SK-N-SH (cell line): Measurements from ENCODE around the gene RWDD2A. TPM values are rescaled to one million over a fixed set of nuclear protein-coding genes. Genes with fewer than 3 reads are reported as not detected.
A peak's percentile ranks its signal among the peaks of the same experiment; 100 is the strongest.

ENCODE experiments used
- CTCF ChIA-PET: fragments of 300-600, 350-600 bp; formaldehyde crosslinking; extraction: SDS; loops from one replicate; lab custom pipeline; 2021; lab: Yijun Ruan, JAX
- POLR2A ChIA-PET: fragments of 350-600 bp; sonication (Branson Sonifier 250); formaldehyde crosslinking; extraction: SDS; loops from one replicate; lab custom pipeline; 2020; ENCODE audit warnings: antibody characterized with exemption, inconsistent platforms; lab: Yijun Ruan, JAX
- DNase-seq: peaks from one replicate; pipeline ENCODE4 v3.0.0; 2012
- H2AFZ ChIP-seq: fragments of 200-600 bp; sonication (generic); 2 replicates; pipeline ENCODE4 v1.8.1; 2016; ENCODE audit warnings: antibody characterized with exemption, mild to moderate bottlenecking, low read depth
- H3F3A ChIP-seq: fragments of 200-600 bp; sonication (generic); replicated peaks from 2 replicates; pipeline ENCODE3; 2016; ENCODE audit warnings: antibody characterized with exemption, mild to moderate bottlenecking; ENCODE audit not compliant: insufficient read depth
- H3K27ac ChIP-seq, 2 experiments: fragments of 200-500 bp in 1 of 2; fragments of 200-600 bp in 1 of 2; sonication (Bioruptor generic) in 1 of 2; sonication (generic), shearing (Covaris generic) in 1 of 2; 2 replicates each; pipeline versions ENCODE4 v1.5.1 to v1.6.1; 2014 to 2016; ENCODE audit warnings: low read depth in 2 of 2, inconsistent platforms in 1 of 2, low read length in 1 of 2, mild to moderate bottlenecking in 1 of 2, mixed read lengths in 1 of 2
- H3K27me3 ChIP-seq: fragments of 200-600 bp; sonication (generic), shearing (Covaris generic); 2 replicates; pipeline ENCODE4 v1.6.1; 2016; ENCODE audit warnings: mixed run types; ENCODE audit not compliant: insufficient read depth
- H3K36me3 ChIP-seq, 2 experiments: fragments of 200-500 bp in 1 of 2; fragments of 200-600 bp in 1 of 2; sonication (Bioruptor generic) in 1 of 2; sonication (generic) in 1 of 2; replicated peaks in 1 of 2; 2 replicates each; pipeline versions ENCODE3 to v1.5.1; 2014 to 2016; ENCODE audit warnings: low read length in 1 of 2, mild to moderate bottlenecking in 1 of 2; ENCODE audit not compliant: insufficient read depth in 2 of 2, control insufficient read depth in 1 of 2
- H3K4me1 ChIP-seq, 2 experiments: fragments of 200-500 bp in 1 of 2; fragments of 200-600 bp in 1 of 2; sonication (Bioruptor generic) in 1 of 2; sonication (generic), shearing (Covaris generic) in 1 of 2; 2 replicates each; pipeline versions ENCODE4 v1.5.1 to v1.6.1; 2014 to 2016; ENCODE audit warnings: low read depth in 1 of 2, low read length in 1 of 2, mixed run types in 1 of 2; ENCODE audit not compliant: insufficient read depth in 2 of 2, control insufficient read depth in 1 of 2
- H3K4me2 ChIP-seq: fragments of 200-600 bp; sonication (generic), shearing (Covaris generic); 2 replicates; pipeline ENCODE4 v1.6.1; 2017; ENCODE audit warnings: mixed run types
- H3K4me3 ChIP-seq, 2 experiments: fragments of 200-500 bp in 1 of 2; fragments of 200-600 bp in 1 of 2; sonication (Bioruptor generic) in 1 of 2; sonication (generic), shearing (Covaris generic) in 1 of 2; 2 replicates each; pipeline versions ENCODE4 v1.5.1 to v1.8.1; 2014 to 2016; ENCODE audit warnings: low read depth in 2 of 2, inconsistent platforms in 1 of 2, low read length in 1 of 2, mild to moderate bottlenecking in 1 of 2, mixed read lengths in 1 of 2, moderate library complexity in 1 of 2
- H3K79me2 ChIP-seq: fragments of 200-600 bp; sonication (generic); 2 replicates; pipeline ENCODE4 v1.8.1; 2017; ENCODE audit warnings: mild to moderate bottlenecking; ENCODE audit not compliant: insufficient read depth
- H3K9ac ChIP-seq: fragments of 200-600 bp; sonication (generic); 2 replicates; pipeline ENCODE4 v1.6.1; 2017; ENCODE audit warnings: mixed run types
- H3K9me2 ChIP-seq: fragments of 200-600 bp; sonication (generic); 2 replicates; pipeline ENCODE4 v1.6.1; 2017; ENCODE audit warnings: mixed run types
- H3K9me3 ChIP-seq: fragments of 200-600 bp; sonication (generic); 2 replicates; pipeline ENCODE4 v1.6.1; 2017; ENCODE audit warnings: mixed run types, mild to moderate bottlenecking, moderate library complexity
- H4K20me1 ChIP-seq: fragments of 200-600 bp; sonication (generic); 2 replicates; pipeline ENCODE4 v1.6.1; 2017; ENCODE audit warnings: mild to moderate bottlenecking, mixed run types; ENCODE audit not compliant: insufficient read depth
- CHD2 ChIP-seq: fragments of 150-350 bp; IDR thresholded peaks from 2 replicates; pipeline ENCODE4 v1.6.1; 2018; ENCODE audit warnings: low read length; ENCODE audit not compliant: partially characterized antibody
- ELF1 ChIP-seq: IDR thresholded peaks from 2 replicates; pipeline ENCODE4 v1.4.0; 2012
- EZH2phosphoT487 ChIP-seq: fragments of 200-600 bp; sonication (generic); IDR thresholded peaks from 2 replicates; pipeline ENCODE4 v1.6.1; 2017; ENCODE audit warnings: low read depth, mixed run types, mild to moderate bottlenecking, antibody characterized with exemption, moderate library complexity, borderline replicate concordance
- FOSL2 ChIP-seq: IDR thresholded peaks from 2 replicates; pipeline ENCODE4 v1.4.0; 2012; ENCODE audit warnings: low read depth, mild to moderate bottlenecking, moderate library complexity, borderline replicate concordance
- FOXJ3 ChIP-seq: sonication (generic); formaldehyde crosslinking; IDR thresholded peaks from 2 replicates; pipeline ENCODE4 v1.5.1; 2020; ENCODE audit warnings: mild to moderate bottlenecking, missing genetic modification reagents
- JUND ChIP-seq: IDR thresholded peaks from 2 replicates; pipeline ENCODE4 v1.4.0; 2012
- NRF1 ChIP-seq: IDR thresholded peaks from 2 replicates; pipeline ENCODE4 v1.6.1; 2012; ENCODE audit warnings: low read depth, mild to moderate bottlenecking, low read length
- POLR2AphosphoS5 ChIP-seq: IDR thresholded peaks from 2 replicates; pipeline ENCODE4 v1.6.1; 2012; ENCODE audit warnings: low read depth, low read length
- SIN3A ChIP-seq: IDR thresholded peaks from 2 replicates; pipeline ENCODE4 v1.6.1; 2012; ENCODE audit warnings: low read depth, mild to moderate bottlenecking, low read length, moderate library complexity, borderline replicate concordance
- TAF1 ChIP-seq: IDR thresholded peaks from 2 replicates; pipeline ENCODE4 v1.6.1; 2012; ENCODE audit warnings: low read depth, mild to moderate bottlenecking, low read length, moderate library complexity, borderline replicate concordance
- TCF12 ChIP-seq: IDR thresholded peaks from 2 replicates; pipeline ENCODE4 v1.4.0; 2012
- TEAD4 ChIP-seq: IDR thresholded peaks from 2 replicates; pipeline ENCODE4 v1.4.0; 2012; ENCODE audit warnings: mild to moderate bottlenecking, borderline replicate concordance; ENCODE audit not compliant: insufficient read depth
- WGBS: methylation state at CpG from one replicate; pipeline ENCODE4 v1.1.6; 2017; ENCODE audit warnings: low lambda C conversion rate; 5-methylcytosine and 5-hydroxymethylcytosine counted together
- polyA plus RNA-seq, 3 experiments: library from polyadenylated mRNA; depleted of rRNA; stranded (reverse); fragments of >200 nt; gene quantifications; 2 replicates each; pipeline ENCODE4 v1.2.3, GENCODE V29; 2012
- TF ChIP-seq, protein P1 (sequence below): IDR thresholded peaks from 2 replicates; pipeline ENCODE4; 2012
- TF ChIP-seq, protein P2 (sequence below): fragments of 150-350 bp; IDR thresholded peaks from 2 replicates; pipeline ENCODE4 v1.6.1; 2016; ENCODE audit warnings: mild to moderate bottlenecking, low read depth, low read length
- TF ChIP-seq, protein P3 (sequence below): IDR thresholded peaks from 2 replicates; pipeline ENCODE4 v1.4.0; 2012; ENCODE audit warnings: low read depth

RWDD2A gene
- polyA plus RNA-seq, 1 of the 3 experiments (the other 2 are of a cell fraction): 3.4 TPM

DNA sequence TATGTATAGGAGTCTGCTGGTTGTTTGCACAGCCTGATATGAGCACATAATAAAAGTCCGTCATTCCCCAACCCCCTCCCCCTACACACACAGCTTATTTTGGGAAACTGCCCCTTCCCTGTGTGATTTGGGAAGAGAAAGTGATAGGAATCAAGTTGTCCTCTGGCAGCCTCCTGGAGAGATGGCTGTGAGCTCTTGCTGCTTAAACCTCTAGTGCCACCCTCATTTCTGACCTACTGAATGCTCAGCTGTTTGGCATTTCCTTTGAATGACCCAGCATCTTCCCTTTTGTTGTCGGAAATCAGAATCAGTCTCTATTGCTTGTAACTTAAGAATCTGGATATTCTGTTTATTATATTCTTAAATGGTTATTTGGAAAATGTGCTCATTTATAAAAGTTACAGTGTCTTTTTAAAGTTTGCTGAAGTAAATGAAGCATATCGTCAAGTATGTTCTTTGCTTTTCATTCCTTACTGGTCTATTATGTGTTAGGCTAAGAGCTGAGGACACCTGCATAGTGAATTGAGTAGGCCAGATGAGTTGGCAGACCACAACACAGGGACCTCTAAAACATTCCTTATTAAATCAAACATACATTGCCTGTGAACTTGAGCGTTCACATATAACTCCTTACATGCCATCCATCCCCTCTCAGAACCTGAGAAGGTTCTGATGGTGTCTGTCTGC lies 5.5 kb downstream of the RWDD2A start:
- Histone ChIP-seq H3K27ac (peak overlapping the region in 1 of 2 experiments; percentile 57; a peak in 2 of 4 replicates), H3K36me3 (peaks cover 16 to 27% of the 10 kb centered on the region in 2 experiments), H3K27me3 (no peaks in the 10 kb centered on the region), H3K4me3 (0 out of 4 replicates have a peak overlapping the region, but pooled peaks of 1 of the 2 experiments have one; percentile 3), H3K9me2 (no peaks in the 10 kb centered on the region), H4K20me1 (no peaks in the 10 kb centered on the region), H3K79me2 (peaks cover 5% of the 10 kb centered on the region), H3K4me1 (peaks cover 7 to 20% of the 10 kb centered on the region in 2 experiments; a peak in 3 of 4 replicates), H2AFZ (no peak overlapping the region), H3K9ac (no peak overlapping the region; the same call in 1 of the 2 replicates), H3K9me3 (no peaks in the 10 kb centered on the region), H3K4me2 (peak overlapping the region; percentile 56; the same call in 1 of the 2 replicates), H3F3A (peaks cover 21% of the 10 kb centered on the region)
- TF ChIP-seq JUND: peak; percentile 8; the same call in 1 of the 2 replicates
- TF ChIP-seq SIN3A: no peak
- TF ChIP-seq TAF1: no peak
- TF ChIP-seq TEAD4: no peak
- TF ChIP-seq TCF12: peak; percentile 19; the same call in 1 of the 2 replicates
- TF ChIP-seq FOSL2: 0 out of 2 replicates have a peak, but pooled peaks have one; percentile 1
- WGBS: 83% methylated on average over 4 of the region's 4 CpGs
- CTCF ChIA-PET: interaction anchor here (1.4 to 7.7 kb wide), 3 partner anchors 17 to 314 kb away, joined by 3 to 69 read pairs (median 8); partner anchors contain the start of genes DOP1A, PRSS35 and UBE3D
- no peak for DNase-seq
- POLR2A ChIA-PET: no interaction called here

DNA sequence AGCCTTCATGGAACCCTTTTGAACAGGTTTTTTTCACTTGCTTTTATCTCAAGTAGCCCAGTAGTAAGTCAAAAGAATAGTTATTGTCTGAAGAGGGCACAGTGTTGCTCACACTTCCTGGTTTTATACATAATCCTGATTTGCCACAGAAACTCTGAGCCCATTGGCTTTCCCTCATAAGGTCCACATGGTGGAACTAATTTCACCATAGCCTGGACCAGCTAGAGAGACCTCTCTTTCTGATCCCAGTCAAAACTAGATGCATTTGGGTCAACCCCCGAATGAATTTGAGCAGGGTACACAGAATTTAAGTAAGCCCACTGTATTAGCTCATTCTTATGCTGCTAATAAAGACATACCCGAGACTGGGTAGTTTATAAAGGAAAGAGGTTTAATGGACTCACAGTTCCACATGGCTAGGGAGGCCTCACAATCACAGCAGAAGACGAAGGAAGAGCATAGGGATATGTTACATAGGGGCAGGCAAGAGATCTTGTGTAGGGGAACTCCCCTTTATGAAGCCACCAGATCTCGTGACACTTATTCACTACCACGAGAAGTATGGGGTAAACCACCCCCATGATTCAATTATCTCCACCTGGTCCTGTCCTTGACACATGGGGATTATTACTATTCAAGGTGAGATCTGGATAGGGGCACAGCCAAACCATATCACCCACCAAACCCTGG lies 6.2 kb downstream of the RWDD2A start:
- POLR2A ChIA-PET: no interaction called here

More for the DNA sequence above, 6.2 kb downstream of the RWDD2A start:
- peaks cover 16 to 27% of the 10 kb centered on the region in 2 experiments for H3K36me3 ChIP-seq
- DNase-seq: no peak
- H3K4me3 ChIP-seq: no peak overlapping the region
- TF ChIP-seq NRF1: no peak
- no peak for TF ChIP-seq CHD2
- TF ChIP-seq, protein P1, sequence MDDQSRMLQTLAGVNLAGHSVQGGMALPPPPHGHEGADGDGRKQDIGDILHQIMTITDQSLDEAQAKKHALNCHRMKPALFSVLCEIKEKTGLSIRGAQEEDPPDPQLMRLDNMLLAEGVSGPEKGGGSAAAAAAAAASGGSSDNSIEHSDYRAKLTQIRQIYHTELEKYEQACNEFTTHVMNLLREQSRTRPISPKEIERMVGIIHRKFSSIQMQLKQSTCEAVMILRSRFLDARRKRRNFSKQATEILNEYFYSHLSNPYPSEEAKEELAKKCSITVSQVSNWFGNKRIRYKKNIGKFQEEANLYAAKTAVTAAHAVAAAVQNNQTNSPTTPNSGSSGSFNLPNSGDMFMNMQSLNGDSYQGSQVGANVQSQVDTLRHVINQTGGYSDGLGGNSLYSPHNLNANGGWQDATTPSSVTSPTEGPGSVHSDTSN: no peak
- TF ChIP-seq ELF1: no peak
- no peak for TF ChIP-seq FOXJ3 (CRISPR knock-in tag)
- TF ChIP-seq EZH2phosphoT487: no peak
- no peak for TF ChIP-seq TAF1
- TF ChIP-seq POLR2AphosphoS5: no peak
- no peak for TF ChIP-seq JUND
- TF ChIP-seq, protein P2, sequence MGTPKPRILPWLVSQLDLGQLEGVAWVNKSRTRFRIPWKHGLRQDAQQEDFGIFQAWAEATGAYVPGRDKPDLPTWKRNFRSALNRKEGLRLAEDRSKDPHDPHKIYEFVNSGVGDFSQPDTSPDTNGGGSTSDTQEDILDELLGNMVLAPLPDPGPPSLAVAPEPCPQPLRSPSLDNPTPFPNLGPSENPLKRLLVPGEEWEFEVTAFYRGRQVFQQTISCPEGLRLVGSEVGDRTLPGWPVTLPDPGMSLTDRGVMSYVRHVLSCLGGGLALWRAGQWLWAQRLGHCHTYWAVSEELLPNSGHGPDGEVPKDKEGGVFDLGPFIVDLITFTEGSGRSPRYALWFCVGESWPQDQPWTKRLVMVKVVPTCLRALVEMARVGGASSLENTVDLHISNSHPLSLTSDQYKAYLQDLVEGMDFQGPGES: no peak
- TF ChIP-seq, protein P3, sequence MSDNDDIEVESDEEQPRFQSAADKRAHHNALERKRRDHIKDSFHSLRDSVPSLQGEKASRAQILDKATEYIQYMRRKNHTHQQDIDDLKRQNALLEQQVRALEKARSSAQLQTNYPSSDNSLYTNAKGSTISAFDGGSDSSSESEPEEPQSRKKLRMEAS: no peak
- H3K9me2 ChIP-seq: no peaks in the 10 kb centered on the region
- H3K27me3 ChIP-seq: no peaks in the 10 kb centered on the region
- H3K27ac ChIP-seq: peak overlapping the region in 1 of 2 experiments; percentile 57; a peak in 2 of 4 replicates
- no peak overlapping the region for H3K9ac ChIP-seq
- peaks cover 5% of the 10 kb centered on the region for H3K79me2 ChIP-seq
- peaks cover 5 to 20% of the 10 kb centered on the region in 2 experiments; a peak in 3 of 4 replicates for H3K4me1 ChIP-seq
- peaks cover 21% of the 10 kb centered on the region for H3F3A ChIP-seq
- no peak overlapping the region for H3K4me2 ChIP-seq
- no peaks in the 10 kb centered on the region for H4K20me1 ChIP-seq
- WGBS: 90% methylated on average over 5 of the region's 5 CpGs
- H3K9me3 ChIP-seq: no peaks in the 10 kb centered on the region
- CTCF ChIA-PET: interaction anchor here (1.5 to 7.7 kb wide), 3 partner anchors 13 to 313 kb away, joined by 3 to 69 read pairs (median 8); partner anchors contain the start of genes DOP1A, PRSS35 and UBE3D
- H2AFZ ChIP-seq: no peak overlapping the region
